ENCODE results near the gene PTGES. TPM values are rescaled to one million over a fixed set of nuclear protein-coding genes. Genes with fewer than 3 reads are reported as not detected.

The PTGES gene
- total and polyA plus RNA-seq, 10 of the 15 experiments (the other 5 are each of a cell fraction or from before 2014, with no cell fraction given): 0.57 TPM; not detected in 9

DNA sequence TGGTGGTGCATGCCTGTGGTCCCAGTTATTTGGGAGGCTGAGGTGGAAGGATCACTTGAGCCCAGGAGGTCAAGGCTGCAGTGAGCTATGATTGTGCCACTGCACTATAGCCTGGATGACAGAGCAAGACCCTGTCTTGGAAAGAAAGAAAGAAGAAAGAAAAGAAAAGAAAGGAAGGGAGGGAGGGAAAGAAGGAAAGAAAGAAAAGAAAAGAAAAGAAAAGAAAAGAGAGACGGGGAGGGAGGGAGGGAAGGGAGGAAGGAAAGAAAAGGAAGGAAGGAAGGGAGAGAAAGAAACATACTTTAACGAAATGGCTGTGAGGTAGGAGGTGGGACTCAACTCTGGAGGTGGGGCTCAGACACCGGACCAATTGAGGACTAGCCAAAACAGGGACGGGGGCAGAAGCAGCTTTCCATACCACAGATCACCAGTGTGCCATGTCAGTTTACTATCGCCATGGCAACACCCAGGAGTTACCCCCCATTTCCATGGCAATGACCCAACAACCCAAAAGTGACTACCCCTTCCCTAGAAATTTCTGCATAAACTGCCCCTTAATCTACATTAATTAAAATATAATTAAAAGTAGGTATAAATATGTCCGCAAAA lies 21.3 kb downstream of the PTGES start:
- POLR2A ChIA-PET: no interaction called here

DNA sequence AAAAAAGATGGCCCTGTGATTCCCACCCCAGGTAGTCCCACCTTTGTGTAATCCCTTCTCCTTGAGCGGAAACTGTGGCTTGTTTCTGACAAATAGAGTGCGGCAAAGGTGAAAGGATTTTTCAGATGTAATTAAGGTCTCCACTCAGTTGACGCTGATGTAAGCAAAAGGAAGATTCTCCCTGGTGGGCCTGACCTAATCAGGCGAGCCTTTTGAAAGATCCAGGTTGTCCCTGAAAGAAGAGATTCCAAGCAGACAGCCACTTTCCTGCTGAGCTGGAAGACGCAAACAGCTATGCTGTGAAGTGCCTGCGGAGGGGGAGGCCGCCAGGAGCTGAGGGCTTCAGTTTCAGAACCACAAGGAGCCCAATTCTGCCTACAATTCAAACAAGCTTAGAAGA lies 24.1 kb downstream of the PTGES start:
- H3K4me2 ChIP-seq (ENCODE audit: control insufficient read depth, insufficient read depth): no peak overlapping the region
- POLR2A ChIA-PET: no interaction called here
- intact Hi-C loops (cut with micrococcal nuclease; ENCODE audit: unreplicated experiment) (no loop called here), in situ Hi-C loops (cut with MboI) (no loop called here)
- CTCF ChIA-PET: interaction anchor here (0.6 to 5.1 kb wide), 3 partner anchors 10 to 58 kb away, joined by 3 to 45 read pairs (median 37); no protein-coding TSS in a partner anchor
- H3K36me3 ChIP-seq (ENCODE audit: control insufficient read depth in 2 of 2, insufficient read depth in 2 of 2, low read length in 1 of 2): no peaks in the 10 kb centered on the region
- no peak overlapping the region for H2AFZ ChIP-seq (ENCODE audit: control insufficient read depth, low read depth, low read length)
- TF ChIP-seq POLR2A (IDR thresholded peaks at IDR 0.05; ENCODE audit: low read depth, low read length): no peak
- TF ChIP-seq CBX3 (IDR thresholded peaks at IDR 0.05; ENCODE audit: borderline replicate concordance, low read depth): no peak
- TF ChIP-seq, protein P1, sequence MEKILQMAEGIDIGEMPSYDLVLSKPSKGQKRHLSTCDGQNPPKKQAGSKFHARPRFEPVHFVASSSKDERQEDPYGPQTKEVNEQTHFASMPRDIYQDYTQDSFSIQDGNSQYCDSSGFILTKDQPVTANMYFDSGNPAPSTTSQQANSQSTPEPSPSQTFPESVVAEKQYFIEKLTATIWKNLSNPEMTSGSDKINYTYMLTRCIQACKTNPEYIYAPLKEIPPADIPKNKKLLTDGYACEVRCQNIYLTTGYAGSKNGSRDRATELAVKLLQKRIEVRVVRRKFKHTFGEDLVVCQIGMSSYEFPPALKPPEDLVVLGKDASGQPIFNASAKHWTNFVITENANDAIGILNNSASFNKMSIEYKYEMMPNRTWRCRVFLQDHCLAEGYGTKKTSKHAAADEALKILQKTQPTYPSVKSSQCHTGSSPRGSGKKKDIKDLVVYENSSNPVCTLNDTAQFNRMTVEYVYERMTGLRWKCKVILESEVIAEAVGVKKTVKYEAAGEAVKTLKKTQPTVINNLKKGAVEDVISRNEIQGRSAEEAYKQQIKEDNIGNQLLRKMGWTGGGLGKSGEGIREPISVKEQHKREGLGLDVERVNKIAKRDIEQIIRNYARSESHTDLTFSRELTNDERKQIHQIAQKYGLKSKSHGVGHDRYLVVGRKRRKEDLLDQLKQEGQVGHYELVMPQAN (conservative IDR thresholded peaks at IDR 0.05): no peak
- no peak for TF ChIP-seq CHD4 (IDR thresholded peaks at IDR 0.05)
- no peak for TF ChIP-seq PAX8 (IDR thresholded peaks at IDR 0.05)
- TF ChIP-seq, protein P2, sequence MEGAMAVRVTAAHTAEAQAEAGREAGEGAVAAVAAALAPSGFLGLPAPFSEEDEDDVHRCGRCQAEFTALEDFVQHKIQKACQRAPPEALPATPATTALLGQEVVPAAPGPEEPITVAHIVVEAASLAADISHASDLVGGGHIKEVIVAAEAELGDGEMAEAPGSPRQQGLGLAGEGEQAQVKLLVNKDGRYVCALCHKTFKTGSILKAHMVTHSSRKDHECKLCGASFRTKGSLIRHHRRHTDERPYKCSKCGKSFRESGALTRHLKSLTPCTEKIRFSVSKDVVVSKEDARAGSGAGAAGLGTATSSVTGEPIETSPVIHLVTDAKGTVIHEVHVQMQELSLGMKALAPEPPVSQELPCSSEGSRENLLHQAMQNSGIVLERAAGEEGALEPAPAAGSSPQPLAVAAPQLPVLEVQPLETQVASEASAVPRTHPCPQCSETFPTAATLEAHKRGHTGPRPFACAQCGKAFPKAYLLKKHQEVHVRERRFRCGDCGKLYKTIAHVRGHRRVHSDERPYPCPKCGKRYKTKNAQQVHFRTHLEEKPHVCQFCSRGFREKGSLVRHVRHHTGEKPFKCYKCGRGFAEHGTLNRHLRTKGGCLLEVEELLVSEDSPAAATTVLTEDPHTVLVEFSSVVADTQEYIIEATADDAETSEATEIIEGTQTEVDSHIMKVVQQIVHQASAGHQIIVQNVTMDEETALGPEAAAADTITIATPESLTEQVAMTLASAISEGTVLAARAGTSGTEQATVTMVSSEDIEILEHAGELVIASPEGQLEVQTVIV (IDR thresholded peaks at IDR 0.05; ENCODE audit: borderline replicate concordance, partially characterized antibody): no peak
- TF ChIP-seq SUZ12 (IDR thresholded peaks at IDR 0.05; ENCODE audit: unreplicated experiment): no peak
- TF ChIP-seq EED (IDR thresholded peaks at IDR 0.05; ENCODE audit: low read depth): no peak
- TF ChIP-seq TAF1 (IDR thresholded peaks at IDR 0.05; ENCODE audit: borderline replicate concordance, low read depth, low read length): no peak
- no peaks in the 10 kb centered on the region for H3K4me1 ChIP-seq (ENCODE audit: control insufficient read depth, insufficient read depth, low read length)
- H3K4me3 ChIP-seq: no peak overlapping the region
- SMC1A ChIA-PET (ENCODE audit: uncharacterized antibody, unreplicated experiment): no interaction called here
- RAD21 ChIA-PET (ENCODE audit: unreplicated experiment): interaction anchor here (0.7 to 1.3 kb wide), 3 partner anchors 47 to 86 kb away, joined by 3 to 4 read pairs (median 3); no protein-coding TSS in a partner anchor
- no peak for ATAC-seq
- H4K20me1 ChIP-seq (ENCODE audit: control insufficient read depth, insufficient read depth): no peaks in the 10 kb centered on the region
- no peak for DNase-seq (ENCODE audit: low read depth, low spot score)
- no peak overlapping the region for H3K9ac ChIP-seq (ENCODE audit: control insufficient read depth, insufficient read depth, low read length)
- 74% methylated on average over 7 of the region's 7 CpGs for WGBS (ENCODE audit: insufficient coverage, insufficient replicate concordance, low lambda C conversion rate, missing lambda C conversion rate)
- BruUV-seq (replicated peaks): no TSS peak
- no peak overlapping the region for H3K27ac ChIP-seq (ENCODE audit: control insufficient read depth, insufficient read depth)
- H3K27me3 ChIP-seq (replicated peaks in 1 of 2; ENCODE audit: control insufficient read depth in 2 of 2, insufficient read depth in 2 of 2, low read length in 1 of 2): no peaks in the 10 kb centered on the region; a peak in 1 of 4 replicates
- no peak for FAIRE-seq
- H3K9me3 ChIP-seq (replicated peaks; ENCODE audit: control insufficient read depth, insufficient read depth, low read length): no peaks in the 10 kb centered on the region
- H3K79me2 ChIP-seq (ENCODE audit: control insufficient read depth, insufficient read depth, low read length): no peaks in the 10 kb centered on the region

More for the DNA sequence above, 21.3 kb downstream of the PTGES start:
- ATAC-seq (no peak), FAIRE-seq (no peak), DNase-seq (ENCODE audit: low read depth, low spot score) (no peak)
- intact Hi-C loops (cut with micrococcal nuclease; ENCODE audit: unreplicated experiment): no loop called here
- Histone ChIP-seq H4K20me1 (ENCODE audit: control insufficient read depth, insufficient read depth) (no peaks in the 10 kb centered on the region), H3K27ac (ENCODE audit: control insufficient read depth, insufficient read depth) (no peak overlapping the region), H3K79me2 (ENCODE audit: control insufficient read depth, insufficient read depth, low read length) (no peaks in the 10 kb centered on the region), H3K4me3 (no peak overlapping the region), H3K9ac (ENCODE audit: control insufficient read depth, insufficient read depth, low read length) (no peak overlapping the region), H2AFZ (ENCODE audit: control insufficient read depth, low read depth, low read length) (no peak overlapping the region), H3K36me3 (ENCODE audit: control insufficient read depth in 2 of 2, insufficient read depth in 2 of 2, low read length in 1 of 2) (no peaks in the 10 kb centered on the region), H3K4me2 (ENCODE audit: control insufficient read depth, insufficient read depth) (no peak overlapping the region), H3K4me1 (ENCODE audit: control insufficient read depth, insufficient read depth, low read length) (no peaks in the 10 kb centered on the region), H3K27me3 (replicated peaks in 1 of 2; ENCODE audit: control insufficient read depth in 2 of 2, insufficient read depth in 2 of 2, low read length in 1 of 2) (no peaks in the 10 kb centered on the region), H3K9me3 (replicated peaks; ENCODE audit: control insufficient read depth, insufficient read depth, low read length) (no peaks in the 10 kb centered on the region)
- TF ChIP-seq SUPT20H (IDR thresholded peaks at IDR 0.05; ENCODE audit: borderline replicate concordance, control insufficient read depth, low read depth, low read length): no peak
- TF ChIP-seq SREBF1 (IDR thresholded peaks at IDR 0.05; ENCODE audit: low read length): no peak
- TF ChIP-seq RAD21 (IDR thresholded peaks at IDR 0.05; ENCODE audit: insufficient read depth, low read depth, low read length): no peak
- no peak for TF ChIP-seq NFIC (IDR thresholded peaks at IDR 0.05; ENCODE audit: low read depth, low read length)
- no peak for TF ChIP-seq TCF12 (IDR thresholded peaks at IDR 0.05; ENCODE audit: low read depth, low read length)
- no TSS peak for BruUV-seq (replicated peaks)
- 23% methylated on average over 6 of the region's 6 CpGs for WGBS (ENCODE audit: insufficient coverage, insufficient replicate concordance, low lambda C conversion rate, missing lambda C conversion rate)
- ChIA-PET SMC1A (ENCODE audit: uncharacterized antibody, unreplicated experiment) (interaction anchor here (0.7 kb wide), 1 partner anchor 28 kb away, joined by 3 read pairs; no protein-coding TSS in a partner anchor), RAD21 (ENCODE audit: unreplicated experiment) (no interaction called here), CTCF (no interaction called here)
- in situ Hi-C loops (cut with MboI): no loop called here

Data from GM12878 (cell line).